OCI-LY1 (cell line): Measurements from ENCODE around the gene SLC26A11.

ENCODE experiments used
- CTCF ChIP-seq: fragments of 200-600 bp; sonication (generic), shearing (Covaris generic); IDR thresholded peaks from 2 replicates; pipeline ENCODE4 v1.5.1; 2017; ENCODE audit warnings: mild to moderate bottlenecking, antibody characterized with exemption, low read length, moderate library complexity, mixed read lengths
- EZH2 ChIP-seq: fragments of 200-600 bp; sonication (generic), shearing (Covaris generic); IDR thresholded peaks from 2 replicates; pipeline ENCODE4 v1.8.0; 2017; ENCODE audit warnings: borderline replicate concordance, mixed run types, mild to moderate bottlenecking, antibody characterized with exemption, low read length, moderate library complexity, mixed read lengths

GRCh38 chr17:80246266-80246681 is 26.0 kb downstream of the SLC26A11 start:
- TF ChIP-seq CTCF (no peak), EZH2 (no peak)
